Stimulated activated effector memory CD8-positive, alpha-beta T cell treated with anti-CD3 and anti-CD28 coated beads, Interleukin-12 subunit alpha, Interleukin-12 subunit beta, amount 100 ng/mL, for 72 hours (primary cell): ENCODE data around the gene EEPD1.
A peak's percentile ranks its signal among the peaks of the same experiment; 100 is the strongest.
"Not testable (repeated sequence)": the region's sequence is repeated elsewhere in the genome, so short reads cannot be mapped to it uniquely, and the experiment has no call there.

Experiments
- ATAC-seq: fragments of 150-1000 bp; cut with Tn5 transposase; 2 replicates; pipeline ENCODE4 v1.10.0; 2021
- DNase-seq, 2 donors: peaks; one replicate each; pipeline ENCODE4 v3.0.0; 2021 to 2022; ENCODE audit warnings: low spot score in 2 of 2
- H3K27ac Mint-ChIP-seq: one replicate; pipeline ENCODE4 v1.8.0; 2022; ENCODE audit warnings: mild to moderate bottlenecking, mixed read lengths
- H3K36me3 Mint-ChIP-seq: one replicate; pipeline ENCODE4 v1.8.0; 2022; ENCODE audit warnings: mild to moderate bottlenecking, mixed read lengths
- H3K4me1 Mint-ChIP-seq: one replicate; pipeline ENCODE4 v1.8.0; 2022; ENCODE audit warnings: mixed read lengths
- H3K4me3 Mint-ChIP-seq: one replicate; pipeline ENCODE4 v1.8.0; 2022; ENCODE audit warnings: mild to moderate bottlenecking, mixed read lengths
- H3K9me3 Mint-ChIP-seq: one replicate; pipeline ENCODE4 v1.8.0; 2022; ENCODE audit warnings: mixed read lengths

Gene EEPD1

GRCh38 chr7:36152756-36153570 is at the start of gene EEPD1:
EEPD1 (plus strand) TSS chr7:36153254; CDS start chr7:36154325, 1,071 bp downstream.
- Mint-ChIP-seq H3K9me3 (no peaks in the 10 kb centered on the region), H3K36me3 (peaks cover 4% of the 10 kb centered on the region), H3K27ac (no peak within 1 kb of the TSS), H3K4me1 (peaks cover 14% of the 10 kb centered on the region), H3K4me3 (peak within 1 kb of the TSS; percentile 69)
- peak; percentile 94 for ATAC-seq
- peak; percentile 97 to 100 for DNase-seq

GRCh38 chr7:36103837-36104561 is 49.1 kb upstream of the EEPD1 start:
- DNase-seq (no peak), ATAC-seq (no peak)
- no peak overlapping the region for H3K4me3 Mint-ChIP-seq
- H3K4me1 Mint-ChIP-seq, result peaks cover 5% of the 10 kb centered on the region
- peaks cover 3% of the 10 kb centered on the region for H3K9me3 Mint-ChIP-seq
- no peaks in the 10 kb centered on the region for H3K36me3 Mint-ChIP-seq
- H3K27ac Mint-ChIP-seq, result no peak overlapping the region

- not testable (repeated sequence) for H3K9me3 Mint-ChIP-seq, H3K4me3 Mint-ChIP-seq, H3K36me3 Mint-ChIP-seq, H3K4me1 Mint-ChIP-seq, DNase-seq, ATAC-seq, H3K27ac Mint-ChIP-seq
Observed at GRCh38 chr7:36106972-36107908, 45.8 kb upstream of the EEPD1 start.

- ATAC-seq, result no peak
- no peak for DNase-seq
- Mint-ChIP-seq H3K4me3 (no peak overlapping the region), H3K9me3 (no peaks in the 10 kb centered on the region), H3K36me3 (no peaks in the 10 kb centered on the region), H3K27ac (no peak overlapping the region), H3K4me1 (peaks cover 5% of the 10 kb centered on the region)
Observed at GRCh38 chr7:36107926-36108631, 45.0 kb upstream of the EEPD1 start.

GRCh38 chr7:36109013-36109627 is 43.9 kb upstream of the EEPD1 start:
- H3K36me3 Mint-ChIP-seq, result no peaks in the 10 kb centered on the region
- DNase-seq (no peak), ATAC-seq (peak; percentile 24)
- no peak overlapping the region for H3K27ac Mint-ChIP-seq
- no peak overlapping the region for H3K4me3 Mint-ChIP-seq
- H3K9me3 Mint-ChIP-seq, result no peaks in the 10 kb centered on the region
- peaks cover 5% of the 10 kb centered on the region for H3K4me1 Mint-ChIP-seq

- DNase-seq (no peak), ATAC-seq (no peak)
- no peak overlapping the region for H3K4me3 Mint-ChIP-seq
- no peaks in the 10 kb centered on the region for H3K36me3 Mint-ChIP-seq
- no peaks in the 10 kb centered on the region for H3K9me3 Mint-ChIP-seq
- peaks cover 16% of the 10 kb centered on the region for H3K4me1 Mint-ChIP-seq
- H3K27ac Mint-ChIP-seq, result no peak overlapping the region
Observed at GRCh38 chr7:36110584-36110983, 42.5 kb upstream of the EEPD1 start.

GRCh38 chr7:36112969-36113368 is 40.1 kb upstream of the EEPD1 start:
- DNase-seq (no peak), ATAC-seq (no peak)
- Mint-ChIP-seq H3K36me3 (peaks cover 5% of the 10 kb centered on the region), H3K4me3 (no peak overlapping the region), H3K9me3 (no peaks in the 10 kb centered on the region), H3K4me1 (peaks cover 30% of the 10 kb centered on the region), H3K27ac (no peak overlapping the region)

- Mint-ChIP-seq H3K9me3 (no peaks in the 10 kb centered on the region), H3K36me3 (peaks cover 5% of the 10 kb centered on the region), H3K27ac (no peak overlapping the region), H3K4me1 (peaks cover 35% of the 10 kb centered on the region), H3K4me3 (no peak overlapping the region)
- DNase-seq (no peak), ATAC-seq (no peak)
Observed at GRCh38 chr7:36114355-36114754, 38.7 kb upstream of the EEPD1 start.

- DNase-seq (peak; percentile 65 to 90), ATAC-seq (peak; percentile 100)
- H3K4me1 Mint-ChIP-seq, result peaks cover 35% of the 10 kb centered on the region
- H3K9me3 Mint-ChIP-seq, result no peaks in the 10 kb centered on the region
- H3K27ac Mint-ChIP-seq, result peak overlapping the region; percentile 58
- peaks cover 5% of the 10 kb centered on the region for H3K36me3 Mint-ChIP-seq
- H3K4me3 Mint-ChIP-seq, result peak overlapping the region; percentile 10
Observed at GRCh38 chr7:36115448-36116321, 37.4 kb upstream of the EEPD1 start.

- Mint-ChIP-seq H3K9me3 (peaks cover 2% of the 10 kb centered on the region), H3K27ac (no peak overlapping the region), H3K4me1 (peaks cover 35% of the 10 kb centered on the region), H3K4me3 (peak overlapping the region; percentile 10), H3K36me3 (peaks cover 5% of the 10 kb centered on the region)
- DNase-seq (no peak), ATAC-seq (no peak)
Observed at GRCh38 chr7:36116347-36117202, 36.5 kb upstream of the EEPD1 start.

GRCh38 chr7:36117203-36117840 is 35.7 kb upstream of the EEPD1 start:
- H3K4me1 Mint-ChIP-seq, result peaks cover 35% of the 10 kb centered on the region
- ATAC-seq (no peak), DNase-seq (no peak)
- H3K4me3 Mint-ChIP-seq, result no peak overlapping the region
- peaks cover 5% of the 10 kb centered on the region for H3K9me3 Mint-ChIP-seq
- no peak overlapping the region for H3K27ac Mint-ChIP-seq
- H3K36me3 Mint-ChIP-seq, result peaks cover 5% of the 10 kb centered on the region

- ATAC-seq (no peak), DNase-seq (no peak)
- peaks cover 35% of the 10 kb centered on the region for H3K4me1 Mint-ChIP-seq
- no peak overlapping the region for H3K27ac Mint-ChIP-seq
- peaks cover 5% of the 10 kb centered on the region for H3K9me3 Mint-ChIP-seq
- H3K4me3 Mint-ChIP-seq, result no peak overlapping the region
- peaks cover 5% of the 10 kb centered on the region for H3K36me3 Mint-ChIP-seq
Observed at GRCh38 chr7:36118344-36118743, 34.7 kb upstream of the EEPD1 start.
